SK-N-SH treated with all-trans-retinoic acid at 6 μM for 48 hours (cell line): Measurements from ENCODE around the gene ADIG.
A peak's percentile ranks its signal among the peaks of the same experiment; 100 is the strongest.
"Not testable (repeated sequence)": the region's sequence is repeated elsewhere in the genome, so short reads cannot be mapped to it uniquely, and the experiment has no call there.

Experiments used
- ATAC-seq: fragments of 200-7000 bp; cut with Tn5 transposase; 3 replicates; pipeline ENCODE4 v1.9.1; 2020; ENCODE audit warnings: mild to moderate bottlenecking, moderate library complexity
- CSDC2 ChIP-seq: fragments of 250-450 bp; sonication (Bioruptor Pico); IDR thresholded peaks from 2 replicates; pipeline ENCODE4 v1.5.0; 2020; ENCODE audit warnings: mild to moderate bottlenecking, moderate library complexity
- GLIS3 ChIP-seq: fragments of 250-450 bp; sonication (Bioruptor Pico); IDR thresholded peaks from 2 replicates; pipeline ENCODE4 v1.5.0; 2020; ENCODE audit warnings: mild to moderate bottlenecking, moderate library complexity
- ISL1 ChIP-seq: fragments of 250-450 bp; sonication (Bioruptor Pico); IDR thresholded peaks from 2 replicates; pipeline ENCODE4 v2.1.2; 2022; ENCODE audit warnings: mild to moderate bottlenecking, moderate library complexity
- OSR1 ChIP-seq: fragments of 250-450 bp; sonication (Bioruptor Pico); IDR thresholded peaks from 2 replicates; pipeline ENCODE4 v1.8.0; 2022; ENCODE audit warnings: moderate library complexity, mild to moderate bottlenecking, inconsistent platforms
- PATZ1 ChIP-seq: fragments of 250-450 bp; sonication (Bioruptor Pico); IDR thresholded peaks from 2 replicates; pipeline ENCODE4 v1.8.0; 2020; ENCODE audit warnings: mild to moderate bottlenecking, moderate library complexity, borderline replicate concordance
- SNAI2 ChIP-seq: fragments of 250-450 bp; sonication (Bioruptor Pico); IDR thresholded peaks from 2 replicates; pipeline ENCODE4 v1.5.0; 2020; ENCODE audit warnings: mild to moderate bottlenecking, moderate library complexity
- TOX ChIP-seq: fragments of 250-450 bp; sonication (Bioruptor Pico); IDR thresholded peaks from 2 replicates; pipeline ENCODE4 v1.8.0; 2021; ENCODE audit warnings: mild to moderate bottlenecking, moderate library complexity, borderline replicate concordance
- ZFP3 ChIP-seq: fragments of 250-450 bp; sonication (Bioruptor Pico); IDR thresholded peaks from 2 replicates; pipeline ENCODE4 v1.5.0; 2020; ENCODE audit warnings: mild to moderate bottlenecking, moderate library complexity
- ZFP30 ChIP-seq: fragments of 450-650 bp; formaldehyde crosslinking; IDR thresholded peaks from 2 replicates; pipeline ENCODE4 v1.5.0; 2022; ENCODE audit warnings: mild to moderate bottlenecking, moderate library complexity
- ZNF565 ChIP-seq: fragments of 450-650 bp; formaldehyde crosslinking; conservative IDR thresholded peaks from 2 replicates; pipeline ENCODE4 v1.5.0; 2020; ENCODE audit warnings: low read depth, mild to moderate bottlenecking, moderate library complexity
- ZNF70 ChIP-seq: fragments of 450-650 bp; formaldehyde crosslinking; IDR thresholded peaks from 2 replicates; pipeline ENCODE4 v1.5.0; 2020; ENCODE audit warnings: mild to moderate bottlenecking, moderate library complexity
- TF ChIP-seq, protein P1 (sequence below): fragments of 250-450 bp; sonication (Bioruptor Pico); IDR thresholded peaks from 2 replicates; pipeline ENCODE4 v1.8.0; 2021; ENCODE audit warnings: low read depth, mild to moderate bottlenecking, moderate library complexity, borderline replicate concordance
- TF ChIP-seq, protein P2 (sequence below): fragments of 250-450 bp; sonication (Bioruptor Pico); IDR thresholded peaks from 2 replicates; pipeline ENCODE4 v1.5.0; 2020; ENCODE audit warnings: mild to moderate bottlenecking, moderate library complexity
- TF ChIP-seq, protein P3 (sequence below): fragments of 250-450 bp; sonication (Bioruptor Pico); IDR thresholded peaks from 2 replicates; pipeline ENCODE4 v1.5.1; 2020; ENCODE audit warnings: low read depth, mild to moderate bottlenecking, moderate library complexity

The ADIG gene

GRCh38 chr20:38589967-38590675, 9.1 kb downstream of the ADIG start:
- ATAC-seq = no peak; the same call in 2 of the 3 replicates
- TF ChIP-seq TOX = no peak
- TF ChIP-seq, all 23 proteins: peak for 0

GRCh38 chr20:38590676-38591473, 9.9 kb downstream of the ADIG start:
- ATAC-seq = peak; percentile 59
- TF ChIP-seq TOX (no peak), ZNF565 (CRISPR knock-in tag) (no peak), SNAI2 (CRISPR knock-in tag) (no peak), PATZ1 (CRISPR knock-in tag) (no peak), ZFP3 (CRISPR knock-in tag) (no peak), ZFP30 (CRISPR knock-in tag) (no peak)
- TF ChIP-seq, protein P1, sequence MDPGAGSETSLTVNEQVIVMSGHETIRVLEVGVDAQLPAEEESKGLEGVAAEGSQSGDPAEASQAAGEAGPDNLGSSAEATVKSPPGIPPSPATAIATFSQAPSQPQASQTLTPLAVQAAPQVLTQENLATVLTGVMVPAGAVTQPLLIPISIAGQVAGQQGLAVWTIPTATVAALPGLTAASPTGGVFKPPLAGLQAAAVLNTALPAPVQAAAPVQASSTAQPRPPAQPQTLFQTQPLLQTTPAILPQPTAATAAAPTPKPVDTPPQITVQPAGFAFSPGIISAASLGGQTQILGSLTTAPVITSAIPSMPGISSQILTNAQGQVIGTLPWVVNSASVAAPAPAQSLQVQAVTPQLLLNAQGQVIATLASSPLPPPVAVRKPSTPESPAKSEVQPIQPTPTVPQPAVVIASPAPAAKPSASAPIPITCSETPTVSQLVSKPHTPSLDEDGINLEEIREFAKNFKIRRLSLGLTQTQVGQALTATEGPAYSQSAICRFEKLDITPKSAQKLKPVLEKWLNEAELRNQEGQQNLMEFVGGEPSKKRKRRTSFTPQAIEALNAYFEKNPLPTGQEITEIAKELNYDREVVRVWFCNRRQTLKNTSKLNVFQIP = no peak
- TF ChIP-seq, all 23 proteins: peak for 0

DNA sequence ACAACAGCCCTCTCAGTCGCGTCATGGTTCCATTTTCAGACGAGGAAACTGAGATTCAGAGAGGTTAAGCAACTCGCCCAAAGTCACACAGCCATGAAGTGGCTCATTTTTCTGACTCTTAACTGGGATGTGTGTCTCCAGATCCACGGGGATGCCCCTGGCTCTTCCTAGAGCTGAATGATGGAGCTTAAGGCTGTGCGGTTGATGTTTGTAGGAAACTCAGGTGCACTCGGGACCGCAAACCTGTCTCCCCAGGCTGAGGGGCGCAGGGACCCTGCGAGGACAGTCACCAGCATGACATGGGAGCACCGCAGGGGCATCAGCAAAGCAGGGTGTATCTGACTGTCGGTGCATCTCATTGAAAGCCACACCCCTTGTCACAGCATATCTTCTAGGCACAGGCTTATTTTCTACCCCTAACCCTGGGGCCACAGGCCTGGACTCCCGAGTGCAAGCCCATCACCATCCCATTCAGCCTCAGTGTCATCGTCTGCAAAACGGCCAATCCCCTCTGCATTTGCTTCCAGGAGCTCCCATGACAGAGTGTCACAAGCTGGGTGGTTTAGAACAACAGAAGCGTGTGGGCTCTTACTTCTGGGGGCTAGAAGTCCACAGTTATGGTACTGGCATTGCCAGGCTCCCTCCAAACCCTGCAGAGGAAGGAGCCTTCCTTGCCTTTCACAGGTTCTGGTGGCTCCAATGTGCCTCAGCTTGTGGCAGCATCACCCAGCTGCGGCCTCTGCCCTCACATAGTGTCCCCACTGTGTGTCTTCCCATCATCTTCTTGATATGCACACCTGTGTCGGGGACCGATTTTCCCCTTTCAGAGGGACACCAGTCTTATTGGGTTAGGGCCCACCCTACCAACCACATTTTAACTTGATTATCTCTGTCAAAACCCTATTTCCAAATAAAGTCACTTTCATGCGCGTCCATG, 10.7 kb downstream of the ADIG start:
- TF ChIP-seq ZNF70 = no peak
- TF ChIP-seq ZFP3 (CRISPR knock-in tag) = no peak
- no peak for TF ChIP-seq OSR1 (CRISPR knock-in tag)
- TF ChIP-seq CSDC2 (CRISPR knock-in tag) = no peak
- no peak for TF ChIP-seq GLIS3 (CRISPR knock-in tag)
- TF ChIP-seq SNAI2 (CRISPR knock-in tag) = no peak
- TF ChIP-seq, protein P2, sequence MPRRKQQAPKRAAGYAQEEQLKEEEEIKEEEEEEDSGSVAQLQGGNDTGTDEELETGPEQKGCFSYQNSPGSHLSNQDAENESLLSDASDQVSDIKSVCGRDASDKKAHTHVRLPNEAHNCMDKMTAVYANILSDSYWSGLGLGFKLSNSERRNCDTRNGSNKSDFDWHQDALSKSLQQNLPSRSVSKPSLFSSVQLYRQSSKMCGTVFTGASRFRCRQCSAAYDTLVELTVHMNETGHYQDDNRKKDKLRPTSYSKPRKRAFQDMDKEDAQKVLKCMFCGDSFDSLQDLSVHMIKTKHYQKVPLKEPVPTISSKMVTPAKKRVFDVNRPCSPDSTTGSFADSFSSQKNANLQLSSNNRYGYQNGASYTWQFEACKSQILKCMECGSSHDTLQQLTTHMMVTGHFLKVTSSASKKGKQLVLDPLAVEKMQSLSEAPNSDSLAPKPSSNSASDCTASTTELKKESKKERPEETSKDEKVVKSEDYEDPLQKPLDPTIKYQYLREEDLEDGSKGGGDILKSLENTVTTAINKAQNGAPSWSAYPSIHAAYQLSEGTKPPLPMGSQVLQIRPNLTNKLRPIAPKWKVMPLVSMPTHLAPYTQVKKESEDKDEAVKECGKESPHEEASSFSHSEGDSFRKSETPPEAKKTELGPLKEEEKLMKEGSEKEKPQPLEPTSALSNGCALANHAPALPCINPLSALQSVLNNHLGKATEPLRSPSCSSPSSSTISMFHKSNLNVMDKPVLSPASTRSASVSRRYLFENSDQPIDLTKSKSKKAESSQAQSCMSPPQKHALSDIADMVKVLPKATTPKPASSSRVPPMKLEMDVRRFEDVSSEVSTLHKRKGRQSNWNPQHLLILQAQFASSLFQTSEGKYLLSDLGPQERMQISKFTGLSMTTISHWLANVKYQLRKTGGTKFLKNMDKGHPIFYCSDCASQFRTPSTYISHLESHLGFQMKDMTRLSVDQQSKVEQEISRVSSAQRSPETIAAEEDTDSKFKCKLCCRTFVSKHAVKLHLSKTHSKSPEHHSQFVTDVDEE (CRISPR knock-in tag) = no peak
- no peak for TF ChIP-seq ZNF565 (CRISPR knock-in tag)
- TF ChIP-seq, protein P3, sequence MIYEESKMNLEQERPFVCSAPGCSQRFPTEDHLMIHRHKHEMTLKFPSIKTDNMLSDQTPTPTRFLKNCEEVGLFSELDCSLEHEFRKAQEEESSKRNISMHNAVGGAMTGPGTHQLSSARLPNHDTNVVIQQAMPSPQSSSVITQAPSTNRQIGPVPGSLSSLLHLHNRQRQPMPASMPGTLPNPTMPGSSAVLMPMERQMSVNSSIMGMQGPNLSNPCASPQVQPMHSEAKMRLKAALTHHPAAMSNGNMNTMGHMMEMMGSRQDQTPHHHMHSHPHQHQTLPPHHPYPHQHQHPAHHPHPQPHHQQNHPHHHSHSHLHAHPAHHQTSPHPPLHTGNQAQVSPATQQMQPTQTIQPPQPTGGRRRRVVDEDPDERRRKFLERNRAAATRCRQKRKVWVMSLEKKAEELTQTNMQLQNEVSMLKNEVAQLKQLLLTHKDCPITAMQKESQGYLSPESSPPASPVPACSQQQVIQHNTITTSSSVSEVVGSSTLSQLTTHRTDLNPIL = no peak
- TF ChIP-seq, all 23 proteins: peak for 0
- ATAC-seq = no peak

DNA sequence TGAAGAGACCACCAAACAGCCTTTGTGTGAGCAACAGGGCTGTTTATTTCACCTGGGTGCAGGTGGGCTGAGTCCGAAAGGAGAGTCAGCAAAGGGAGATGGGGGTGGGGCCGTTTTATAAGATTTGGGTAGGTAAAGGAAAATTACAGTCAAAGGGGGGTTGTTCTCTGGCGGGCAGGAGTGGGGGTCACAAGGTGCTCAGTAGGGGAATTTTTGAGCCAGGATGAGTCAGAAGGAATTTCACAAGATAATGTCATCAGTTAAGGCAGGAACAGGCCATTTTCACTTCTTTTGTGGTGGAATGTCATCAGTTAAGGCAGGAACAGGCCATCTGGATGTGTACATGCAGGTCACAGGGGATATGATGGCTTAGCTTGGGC, 11.4 kb downstream of the ADIG start:
- TF ChIP-seq ISL1 (CRISPR knock-in tag) = peak; percentile 33; the same call in 1 of the 2 replicates
- not testable (repeated sequence) for ATAC-seq

DNA sequence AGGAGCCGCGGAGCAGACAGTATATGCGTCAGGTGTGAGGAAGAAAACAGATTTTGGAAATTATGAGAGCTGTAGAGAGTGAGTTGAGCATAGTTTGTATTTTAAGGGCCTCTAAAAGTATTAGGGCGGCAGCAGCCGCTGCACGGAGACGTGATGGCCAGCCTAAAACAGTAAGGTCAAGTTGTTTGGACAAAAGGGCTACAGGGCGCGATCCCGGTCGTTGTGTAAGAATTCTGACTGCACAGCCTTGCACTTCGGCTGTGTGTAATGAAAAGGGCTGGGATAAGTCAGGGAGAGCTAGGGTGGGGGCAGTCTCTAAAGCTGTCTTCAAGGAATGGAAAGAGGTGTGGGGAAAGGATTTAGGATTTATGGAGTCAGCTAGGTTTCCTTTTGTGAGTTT, 13.3 kb downstream of the ADIG start:
- ATAC-seq = not testable (repeated sequence)

DNA sequence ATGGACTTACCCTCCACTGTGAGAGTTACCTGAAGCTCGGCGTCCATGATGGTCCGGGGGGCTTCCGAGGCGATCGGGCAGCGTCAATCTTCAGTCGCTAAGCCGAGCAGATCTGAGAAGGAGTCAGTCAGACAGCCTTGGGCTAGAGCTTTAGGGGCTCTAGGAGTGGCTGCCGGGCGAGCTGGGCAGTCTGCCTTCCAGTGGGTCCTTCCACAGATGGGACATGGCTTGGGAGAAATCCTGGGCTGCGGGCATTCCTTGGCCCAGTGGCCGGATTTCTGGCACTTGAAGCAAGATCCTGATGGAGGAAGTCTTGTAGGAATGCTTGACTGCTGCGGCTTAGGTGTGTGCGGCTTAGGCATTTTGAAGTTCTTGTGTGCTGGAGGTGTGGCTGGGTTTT, 14.9 kb downstream of the ADIG start:
- ATAC-seq = not testable (repeated sequence)
